ENCODE measurements around the gene IDH3G. TPM values are rescaled to one million over a fixed set of nuclear protein-coding genes. Genes with fewer than 3 reads are reported as not detected.

The IDH3G gene
- total RNA-seq, 1 donor from 2014 or later = 41.9 TPM

GRCh38 chrX:153767674-153768055 lies 26.5 kb downstream of the IDH3G start:
- no peak overlapping the region for H3K9ac ChIP-seq (ENCODE audit: low read length)
- H3K9me3 ChIP-seq (ENCODE audit: insufficient read depth, low read depth, low read length) = no peaks in the 10 kb centered on the region
- H2AFZ ChIP-seq (ENCODE audit: low read depth, low read length) = no peak overlapping the region
- H3K27me3 ChIP-seq (ENCODE audit: insufficient read depth, low read length) = no peaks in the 10 kb centered on the region
- peaks cover 25% of the 10 kb centered on the region for H3K4me1 ChIP-seq (ENCODE audit: insufficient read depth, low read length)
- H3K36me3 ChIP-seq (ENCODE audit: insufficient read depth, low read length) = no peaks in the 10 kb centered on the region
- Mint-ChIP-seq H3K36me3 (ENCODE audit: low read depth, unreplicated experiment) (no peaks in the 10 kb centered on the region), H3K4me1 (ENCODE audit: low read depth, unreplicated experiment) (no peaks in the 10 kb centered on the region), H3K9me3 (ENCODE audit: unreplicated experiment) (no peaks in the 10 kb centered on the region), H3K27me3 (ENCODE audit: low read depth, unreplicated experiment) (peaks cover 2% of the 10 kb centered on the region), H3K4me3 (ENCODE audit: unreplicated experiment) (no peak overlapping the region), H3K27ac (ENCODE audit: unreplicated experiment) (no peak overlapping the region)
- H3K27ac ChIP-seq (ENCODE audit: low read depth, low read length) = no peak overlapping the region
- no peaks in the 10 kb centered on the region for H3K79me2 ChIP-seq (ENCODE audit: insufficient read depth, low read length)
- DNase-seq (ENCODE audit: low read depth) (no peak), FAIRE-seq (no peak)
- no peak overlapping the region for H3K4me3 ChIP-seq (ENCODE audit: insufficient read depth, low read depth, low read length)
- H3K4me2 ChIP-seq (ENCODE audit: low read length) = no peak overlapping the region
- TF ChIP-seq, protein P1, sequence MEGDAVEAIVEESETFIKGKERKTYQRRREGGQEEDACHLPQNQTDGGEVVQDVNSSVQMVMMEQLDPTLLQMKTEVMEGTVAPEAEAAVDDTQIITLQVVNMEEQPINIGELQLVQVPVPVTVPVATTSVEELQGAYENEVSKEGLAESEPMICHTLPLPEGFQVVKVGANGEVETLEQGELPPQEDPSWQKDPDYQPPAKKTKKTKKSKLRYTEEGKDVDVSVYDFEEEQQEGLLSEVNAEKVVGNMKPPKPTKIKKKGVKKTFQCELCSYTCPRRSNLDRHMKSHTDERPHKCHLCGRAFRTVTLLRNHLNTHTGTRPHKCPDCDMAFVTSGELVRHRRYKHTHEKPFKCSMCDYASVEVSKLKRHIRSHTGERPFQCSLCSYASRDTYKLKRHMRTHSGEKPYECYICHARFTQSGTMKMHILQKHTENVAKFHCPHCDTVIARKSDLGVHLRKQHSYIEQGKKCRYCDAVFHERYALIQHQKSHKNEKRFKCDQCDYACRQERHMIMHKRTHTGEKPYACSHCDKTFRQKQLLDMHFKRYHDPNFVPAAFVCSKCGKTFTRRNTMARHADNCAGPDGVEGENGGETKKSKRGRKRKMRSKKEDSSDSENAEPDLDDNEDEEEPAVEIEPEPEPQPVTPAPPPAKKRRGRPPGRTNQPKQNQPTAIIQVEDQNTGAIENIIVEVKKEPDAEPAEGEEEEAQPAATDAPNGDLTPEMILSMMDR (IDR thresholded peaks at IDR 0.05; ENCODE audit: insufficient read depth, low read depth, low read length) = no peak
- TF ChIP-seq EZH2 (IDR thresholded peaks at IDR 0.05; ENCODE audit: insufficient read depth, low read length) = no peak
- H4K20me1 ChIP-seq (ENCODE audit: insufficient read depth, low read length) = peaks cover 5% of the 10 kb centered on the region

DNA sequence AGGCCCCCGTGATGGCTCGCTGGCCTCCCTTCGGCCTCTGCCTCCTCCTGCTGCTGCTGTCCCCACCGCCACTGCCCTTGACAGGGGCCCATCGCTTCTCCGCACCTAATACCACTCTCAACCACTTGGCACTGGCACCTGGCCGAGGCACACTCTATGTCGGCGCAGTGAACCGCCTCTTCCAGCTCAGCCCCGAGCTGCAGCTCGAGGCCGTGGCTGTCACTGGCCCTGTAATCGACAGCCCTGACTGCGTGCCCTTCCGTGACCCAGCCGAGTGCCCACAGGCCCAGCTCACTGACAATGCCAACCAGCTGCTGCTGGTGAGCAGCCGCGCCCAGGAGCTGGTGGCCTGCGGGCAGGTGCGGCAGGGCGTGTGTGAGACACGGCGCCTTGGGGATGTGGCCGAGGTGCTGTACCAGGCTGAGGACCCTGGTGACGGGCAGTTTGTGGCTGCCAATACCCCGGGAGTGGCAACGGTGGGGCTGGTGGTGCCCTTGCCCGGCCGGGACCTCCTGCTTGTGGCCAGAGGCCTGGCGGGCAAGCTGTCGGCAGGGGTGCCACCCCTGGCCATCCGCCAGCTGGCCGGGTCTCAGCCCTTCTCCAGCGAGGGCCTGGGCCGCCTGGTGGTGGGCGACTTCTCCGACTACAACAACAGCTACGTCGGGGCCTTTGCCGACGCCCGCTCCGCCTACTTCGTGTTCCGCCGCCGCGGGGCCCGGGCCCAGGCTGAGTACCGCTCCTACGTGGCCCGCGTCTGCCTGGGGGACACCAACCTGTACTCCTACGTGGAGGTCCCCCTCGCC lies 27.1 kb downstream of the IDH3G start:
- H3K27ac Mint-ChIP-seq (ENCODE audit: unreplicated experiment) = no peak overlapping the region
- peaks cover 2% of the 10 kb centered on the region for H3K27me3 Mint-ChIP-seq (ENCODE audit: low read depth, unreplicated experiment)
- peak overlapping the region; percentile 87 for H3K4me2 ChIP-seq (ENCODE audit: low read length)
- H3K4me3 ChIP-seq (ENCODE audit: insufficient read depth, low read depth, low read length) = no peak overlapping the region
- DNase-seq (ENCODE audit: low read depth) (no peak), FAIRE-seq (no peak)
- peaks cover 5% of the 10 kb centered on the region for H4K20me1 ChIP-seq (ENCODE audit: insufficient read depth, low read length)
- peak overlapping the region; percentile 8 for H3K9ac ChIP-seq (ENCODE audit: low read length)
- H3K27ac ChIP-seq (ENCODE audit: low read depth, low read length) = no peak overlapping the region
- peaks cover 25% of the 10 kb centered on the region for H3K4me1 ChIP-seq (ENCODE audit: insufficient read depth, low read length)
- H3K9me3 ChIP-seq (ENCODE audit: insufficient read depth, low read depth, low read length) = no peaks in the 10 kb centered on the region
- H3K27me3 ChIP-seq (ENCODE audit: insufficient read depth, low read length) = no peaks in the 10 kb centered on the region
- TF ChIP-seq EZH2 (IDR thresholded peaks at IDR 0.05; ENCODE audit: insufficient read depth, low read length) = no peak
- TF ChIP-seq, protein P1 (IDR thresholded peaks at IDR 0.05; ENCODE audit: insufficient read depth, low read depth, low read length) = no peak
- H3K79me2 ChIP-seq (ENCODE audit: insufficient read depth, low read length) = no peaks in the 10 kb centered on the region
- no peaks in the 10 kb centered on the region for H3K9me3 Mint-ChIP-seq (ENCODE audit: unreplicated experiment)
- H3K36me3 Mint-ChIP-seq (ENCODE audit: low read depth, unreplicated experiment) = no peaks in the 10 kb centered on the region
- no peaks in the 10 kb centered on the region for H3K36me3 ChIP-seq (ENCODE audit: insufficient read depth, low read length)
- no peak overlapping the region for H2AFZ ChIP-seq (ENCODE audit: low read depth, low read length)
- no peak overlapping the region for H3K4me3 Mint-ChIP-seq (ENCODE audit: unreplicated experiment)
- no peaks in the 10 kb centered on the region for H3K4me1 Mint-ChIP-seq (ENCODE audit: low read depth, unreplicated experiment)

Measured in astrocyte (in vitro differentiated cells and primary cell).